Measurements from ENCODE around the gene ENHO. TPM values are rescaled to one million over a fixed set of nuclear protein-coding genes. Genes with fewer than 3 reads are reported as not detected.
A peak's percentile ranks its signal among the peaks of the same experiment; 100 is the strongest.

Gene ENHO
- total and polyA plus RNA-seq, 10 of the 15 experiments (the other 5 are each of a cell fraction or from before 2014, with no cell fraction given): not detected

DNA sequence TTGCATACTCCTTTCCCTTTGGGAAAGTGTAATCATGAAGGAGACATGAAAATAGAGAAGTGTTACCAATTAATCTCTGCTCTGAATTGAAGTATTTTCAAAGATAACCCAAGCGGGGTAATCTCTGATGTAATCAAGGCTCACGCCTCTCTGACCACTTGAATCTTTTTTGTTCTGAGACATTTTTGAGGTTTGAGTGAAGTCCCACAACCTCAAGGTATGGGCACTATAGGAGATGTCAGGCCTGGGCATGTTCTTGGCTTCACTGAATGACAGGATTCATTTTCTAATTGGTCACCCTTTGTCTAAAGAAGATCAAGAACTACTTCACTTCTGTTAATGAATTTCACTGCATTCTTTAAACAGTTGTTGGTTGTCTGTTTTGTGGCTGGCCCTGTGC lies 23.7 kb downstream of the ENHO start:
- Histone ChIP-seq H3K9ac (ENCODE audit: control insufficient read depth, insufficient read depth, low read length) (no peak overlapping the region), H3K27ac (ENCODE audit: control insufficient read depth, insufficient read depth) (no peak overlapping the region), H3K36me3 (ENCODE audit: control insufficient read depth in 2 of 2, insufficient read depth in 2 of 2, low read length in 1 of 2) (no peaks in the 10 kb centered on the region), H3K4me3 (no peak overlapping the region), H3K79me2 (ENCODE audit: control insufficient read depth, insufficient read depth, low read length) (no peaks in the 10 kb centered on the region), H3K9me3 (replicated peaks; ENCODE audit: control insufficient read depth, insufficient read depth, low read length) (no peaks in the 10 kb centered on the region), H4K20me1 (ENCODE audit: control insufficient read depth, insufficient read depth) (peaks cover 9% of the 10 kb centered on the region), H2AFZ (ENCODE audit: control insufficient read depth, low read depth, low read length) (no peak overlapping the region), H3K27me3 (replicated peaks in 1 of 2; ENCODE audit: control insufficient read depth in 2 of 2, insufficient read depth in 2 of 2, low read length in 1 of 2) (peaks cover 3 to 15% of the 10 kb centered on the region in 2 experiments), H3K4me2 (ENCODE audit: control insufficient read depth, insufficient read depth) (no peak overlapping the region), H3K4me1 (ENCODE audit: control insufficient read depth, insufficient read depth, low read length) (no peaks in the 10 kb centered on the region)
- ChIA-PET POLR2A (no interaction called here), CTCF (interaction anchor here (1.0 to 3.8 kb wide), 2 partner anchors 12 to 95 kb away, joined by 3 to 38 read pairs; no protein-coding TSS in a partner anchor), RAD21 (ENCODE audit: unreplicated experiment) (no interaction called here), SMC1A (ENCODE audit: uncharacterized antibody, unreplicated experiment) (no interaction called here)
- TF ChIP-seq PAX8 (IDR thresholded peaks at IDR 0.05): no peak
- no peak for TF ChIP-seq ZNF217 (IDR thresholded peaks at IDR 0.05)
- TF ChIP-seq, protein P1, sequence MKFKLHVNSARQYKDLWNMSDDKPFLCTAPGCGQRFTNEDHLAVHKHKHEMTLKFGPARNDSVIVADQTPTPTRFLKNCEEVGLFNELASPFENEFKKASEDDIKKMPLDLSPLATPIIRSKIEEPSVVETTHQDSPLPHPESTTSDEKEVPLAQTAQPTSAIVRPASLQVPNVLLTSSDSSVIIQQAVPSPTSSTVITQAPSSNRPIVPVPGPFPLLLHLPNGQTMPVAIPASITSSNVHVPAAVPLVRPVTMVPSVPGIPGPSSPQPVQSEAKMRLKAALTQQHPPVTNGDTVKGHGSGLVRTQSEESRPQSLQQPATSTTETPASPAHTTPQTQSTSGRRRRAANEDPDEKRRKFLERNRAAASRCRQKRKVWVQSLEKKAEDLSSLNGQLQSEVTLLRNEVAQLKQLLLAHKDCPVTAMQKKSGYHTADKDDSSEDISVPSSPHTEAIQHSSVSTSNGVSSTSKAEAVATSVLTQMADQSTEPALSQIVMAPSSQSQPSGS (IDR thresholded peaks at IDR 0.05; ENCODE audit: low read length): no peak
- TF ChIP-seq BRCA1 (IDR thresholded peaks at IDR 0.05; ENCODE audit: low read depth, low read length): no peak
- no peak for TF ChIP-seq POLR2A (IDR thresholded peaks at IDR 0.05; ENCODE audit: low read depth, low read length)
- TF ChIP-seq, protein P2, sequence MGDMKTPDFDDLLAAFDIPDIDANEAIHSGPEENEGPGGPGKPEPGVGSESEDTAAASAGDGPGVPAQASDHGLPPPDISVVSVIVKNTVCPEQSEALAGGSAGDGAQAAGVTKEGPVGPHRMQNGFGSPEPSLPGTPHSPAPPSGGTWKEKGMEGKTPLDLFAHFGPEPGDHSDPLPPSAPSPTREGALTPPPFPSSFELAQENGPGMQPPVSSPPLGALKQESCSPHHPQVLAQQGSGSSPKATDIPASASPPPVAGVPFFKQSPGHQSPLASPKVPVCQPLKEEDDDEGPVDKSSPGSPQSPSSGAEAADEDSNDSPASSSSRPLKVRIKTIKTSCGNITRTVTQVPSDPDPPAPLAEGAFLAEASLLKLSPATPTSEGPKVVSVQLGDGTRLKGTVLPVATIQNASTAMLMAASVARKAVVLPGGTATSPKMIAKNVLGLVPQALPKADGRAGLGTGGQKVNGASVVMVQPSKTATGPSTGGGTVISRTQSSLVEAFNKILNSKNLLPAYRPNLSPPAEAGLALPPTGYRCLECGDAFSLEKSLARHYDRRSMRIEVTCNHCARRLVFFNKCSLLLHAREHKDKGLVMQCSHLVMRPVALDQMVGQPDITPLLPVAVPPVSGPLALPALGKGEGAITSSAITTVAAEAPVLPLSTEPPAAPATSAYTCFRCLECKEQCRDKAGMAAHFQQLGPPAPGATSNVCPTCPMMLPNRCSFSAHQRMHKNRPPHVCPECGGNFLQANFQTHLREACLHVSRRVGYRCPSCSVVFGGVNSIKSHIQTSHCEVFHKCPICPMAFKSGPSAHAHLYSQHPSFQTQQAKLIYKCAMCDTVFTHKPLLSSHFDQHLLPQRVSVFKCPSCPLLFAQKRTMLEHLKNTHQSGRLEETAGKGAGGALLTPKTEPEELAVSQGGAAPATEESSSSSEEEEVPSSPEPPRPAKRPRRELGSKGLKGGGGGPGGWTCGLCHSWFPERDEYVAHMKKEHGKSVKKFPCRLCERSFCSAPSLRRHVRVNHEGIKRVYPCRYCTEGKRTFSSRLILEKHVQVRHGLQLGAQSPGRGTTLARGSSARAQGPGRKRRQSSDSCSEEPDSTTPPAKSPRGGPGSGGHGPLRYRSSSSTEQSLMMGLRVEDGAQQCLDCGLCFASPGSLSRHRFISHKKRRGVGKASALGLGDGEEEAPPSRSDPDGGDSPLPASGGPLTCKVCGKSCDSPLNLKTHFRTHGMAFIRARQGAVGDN (IDR thresholded peaks at IDR 0.05): no peak
- ATAC-seq: peak; percentile 32; the same call in 1 of the 3 replicates
- intact Hi-C loops (cut with micrococcal nuclease; ENCODE audit: unreplicated experiment): no loop called here
- BruUV-seq (replicated peaks): no TSS peak
- no peak for DNase-seq (ENCODE audit: low read depth, low spot score)
- FAIRE-seq: no peak
- 25% methylated on average over 2 of the region's 2 CpGs for WGBS (ENCODE audit: insufficient coverage, insufficient replicate concordance, low lambda C conversion rate, missing lambda C conversion rate)
- in situ Hi-C loops (cut with MboI): no loop called here

All from GM12878 (cell line).